ENCODE data around the gene PHYHD1. TPM values are rescaled to one million over a fixed set of nuclear protein-coding genes. Genes with fewer than 3 reads are reported as not detected.

The PHYHD1 gene
- total and polyA plus RNA-seq, 2 donors (not counting 1 experiment from before 2014, with no cell fraction given): 0.96 to 2.0 TPM

- H3K27ac Mint-ChIP-seq: no peak overlapping the region
- Histone ChIP-seq H3K4me1 (ENCODE audit: control insufficient read depth in 2 of 2, insufficient read depth in 2 of 2, low read length in 2 of 2) (no peaks in the 10 kb centered on the region), H3K79me2 (ENCODE audit: control insufficient read depth, insufficient read depth, low read length) (peaks cover 70% of the 10 kb centered on the region), H3K36me3 (replicated peaks in 1 of 2; ENCODE audit: control extremely low read depth in 1 of 2, control insufficient read depth in 1 of 2, extremely low read depth in 1 of 2, insufficient read depth in 2 of 2, low read length in 1 of 2) (peaks cover 0 to 40% of the 10 kb centered on the region in 2 experiments), H2AFZ (ENCODE audit: insufficient read depth, low read depth, low read length, poor library complexity, severe bottlenecking) (no peak overlapping the region), H3K9ac (ENCODE audit: low read length) (no peak overlapping the region), H3K27me3 (replicated peaks in 1 of 4; ENCODE audit: control extremely low read depth in 1 of 4, control insufficient read depth in 3 of 4, insufficient read depth in 4 of 4, low read length in 3 of 4) (no peaks in the 10 kb centered on the region), H3K27ac (ENCODE audit: low read length in 2 of 2) (no peak overlapping the region), H3K4me2 (replicated peaks; ENCODE audit: low read depth, low read length, poor library complexity, severe bottlenecking) (no peak overlapping the region), H4K20me1 (ENCODE audit: control insufficient read depth, insufficient read depth, low read length, poor library complexity, severe bottlenecking) (peaks cover 31% of the 10 kb centered on the region), H3K9me3 (ENCODE audit: control extremely low read depth in 1 of 3, control insufficient read depth in 2 of 3, insufficient read depth in 1 of 3, low read length in 2 of 3) (no peaks in the 10 kb centered on the region), H3K4me3 (ENCODE audit: control extremely low read depth in 1 of 5, extremely low read depth in 1 of 5, insufficient read depth in 1 of 5, low read depth in 2 of 5, low read length in 4 of 5) (no peak overlapping the region)
- WGBS (ENCODE audit: insufficient coverage): 91% methylated on average over 6 of the region's 6 CpGs
- H3K4me1 Mint-ChIP-seq: peaks cover 5% of the 10 kb centered on the region
- H3K27me3 Mint-ChIP-seq: no peaks in the 10 kb centered on the region
- H3K4me3 Mint-ChIP-seq: no peak overlapping the region
- CTCF ChIA-PET: no interaction called here
- DNase-seq: no peak
- TF ChIP-seq CTCF (IDR thresholded peaks at IDR 0.05) (no peak), EZH2 (IDR thresholded peaks at IDR 0.05; ENCODE audit: borderline replicate concordance, insufficient read depth, low read depth, low read length, poor library complexity, severe bottlenecking) (no peak)
- no peak for ATAC-seq (ENCODE audit: low read depth)
- POLR2A ChIA-PET: interaction anchor here (0.6 kb wide), 1 partner anchor 19 kb away, joined by 4 read pairs; no protein-coding TSS in a partner anchor
- intact Hi-C loops (cut with micrococcal nuclease): no loop called here
- no peaks in the 10 kb centered on the region for H3K9me3 Mint-ChIP-seq (ENCODE audit: insufficient read depth)
Measured at GRCh38 chr9:128910906-128911305, 9.9 kb upstream of the PHYHD1 start.

GRCh38 chr9:128911529-128912035 lies 9.2 kb upstream of the PHYHD1 start:
- no peak overlapping the region for H3K4me3 ChIP-seq (ENCODE audit: control extremely low read depth in 1 of 5, extremely low read depth in 1 of 5, insufficient read depth in 1 of 5, low read depth in 2 of 5, low read length in 4 of 5)
- ATAC-seq (ENCODE audit: low read depth): no peak
- Mint-ChIP-seq H3K9me3 (ENCODE audit: insufficient read depth) (no peaks in the 10 kb centered on the region), H3K27ac (no peak overlapping the region), H3K4me3 (no peak overlapping the region), H3K27me3 (no peaks in the 10 kb centered on the region), H3K4me1 (peaks cover 5% of the 10 kb centered on the region)
- H3K4me1 ChIP-seq (ENCODE audit: control insufficient read depth in 2 of 2, insufficient read depth in 2 of 2, low read length in 2 of 2): no peaks in the 10 kb centered on the region
- WGBS (ENCODE audit: insufficient coverage): 64% methylated on average over 8 of the region's 8 CpGs
- no peak for DNase-seq
- no peak overlapping the region for H3K9ac ChIP-seq (ENCODE audit: low read length)
- TF ChIP-seq EZH2 (IDR thresholded peaks at IDR 0.05; ENCODE audit: borderline replicate concordance, insufficient read depth, low read depth, low read length, poor library complexity, severe bottlenecking) (no peak), CTCF (IDR thresholded peaks at IDR 0.05) (no peak)
- peaks cover 31% of the 10 kb centered on the region for H4K20me1 ChIP-seq (ENCODE audit: control insufficient read depth, insufficient read depth, low read length, poor library complexity, severe bottlenecking)
- H3K36me3 ChIP-seq (replicated peaks in 1 of 2; ENCODE audit: control extremely low read depth in 1 of 2, control insufficient read depth in 1 of 2, extremely low read depth in 1 of 2, insufficient read depth in 2 of 2, low read length in 1 of 2): peaks cover 0 to 46% of the 10 kb centered on the region in 2 experiments
- no peaks in the 10 kb centered on the region for H3K27me3 ChIP-seq (replicated peaks in 1 of 4; ENCODE audit: control extremely low read depth in 1 of 4, control insufficient read depth in 3 of 4, insufficient read depth in 4 of 4, low read length in 3 of 4)
- CTCF ChIA-PET: no interaction called here
- no peak overlapping the region for H3K27ac ChIP-seq (ENCODE audit: low read length in 2 of 2)
- H3K9me3 ChIP-seq (ENCODE audit: control extremely low read depth in 1 of 3, control insufficient read depth in 2 of 3, insufficient read depth in 1 of 3, low read length in 2 of 3): no peaks in the 10 kb centered on the region
- H3K4me2 ChIP-seq (replicated peaks; ENCODE audit: low read depth, low read length, poor library complexity, severe bottlenecking): no peak overlapping the region
- H2AFZ ChIP-seq (ENCODE audit: insufficient read depth, low read depth, low read length, poor library complexity, severe bottlenecking): no peak overlapping the region
- intact Hi-C loops (cut with micrococcal nuclease): no loop called here
- peaks cover 70% of the 10 kb centered on the region for H3K79me2 ChIP-seq (ENCODE audit: control insufficient read depth, insufficient read depth, low read length)
- POLR2A ChIA-PET: no interaction called here

Measured in B cell (primary cell).